Measurements from ENCODE around the gene HBA2.

Gene HBA2

DNA sequence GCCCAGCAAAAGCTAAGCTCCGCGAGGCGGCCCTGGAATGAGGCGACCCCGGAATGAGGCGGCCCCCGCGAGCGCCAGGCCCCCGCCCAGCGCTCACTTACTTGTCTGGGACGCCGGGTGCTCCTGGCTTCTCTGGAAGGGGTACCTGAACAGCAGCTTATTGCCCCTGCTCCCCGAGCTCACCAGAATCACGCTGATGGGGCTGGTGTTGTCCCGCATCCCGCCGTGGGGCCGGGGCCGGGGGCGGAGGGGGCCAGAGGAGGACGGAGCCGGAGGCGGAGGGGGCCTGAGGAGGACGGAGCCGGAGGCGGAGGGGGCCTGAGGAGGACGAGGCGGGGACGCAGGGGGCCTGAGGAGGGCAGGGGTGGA, 34.6 kb upstream of the HBA2 start:
- no peak for DNase-seq (ENCODE audit: low read depth)
- peak overlapping the region; percentile 74 for H3K4me3 ChIP-seq (ENCODE audit: control insufficient read depth, low read depth, low read length)
- TF ChIP-seq, protein P1, sequence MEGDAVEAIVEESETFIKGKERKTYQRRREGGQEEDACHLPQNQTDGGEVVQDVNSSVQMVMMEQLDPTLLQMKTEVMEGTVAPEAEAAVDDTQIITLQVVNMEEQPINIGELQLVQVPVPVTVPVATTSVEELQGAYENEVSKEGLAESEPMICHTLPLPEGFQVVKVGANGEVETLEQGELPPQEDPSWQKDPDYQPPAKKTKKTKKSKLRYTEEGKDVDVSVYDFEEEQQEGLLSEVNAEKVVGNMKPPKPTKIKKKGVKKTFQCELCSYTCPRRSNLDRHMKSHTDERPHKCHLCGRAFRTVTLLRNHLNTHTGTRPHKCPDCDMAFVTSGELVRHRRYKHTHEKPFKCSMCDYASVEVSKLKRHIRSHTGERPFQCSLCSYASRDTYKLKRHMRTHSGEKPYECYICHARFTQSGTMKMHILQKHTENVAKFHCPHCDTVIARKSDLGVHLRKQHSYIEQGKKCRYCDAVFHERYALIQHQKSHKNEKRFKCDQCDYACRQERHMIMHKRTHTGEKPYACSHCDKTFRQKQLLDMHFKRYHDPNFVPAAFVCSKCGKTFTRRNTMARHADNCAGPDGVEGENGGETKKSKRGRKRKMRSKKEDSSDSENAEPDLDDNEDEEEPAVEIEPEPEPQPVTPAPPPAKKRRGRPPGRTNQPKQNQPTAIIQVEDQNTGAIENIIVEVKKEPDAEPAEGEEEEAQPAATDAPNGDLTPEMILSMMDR (IDR thresholded peaks at IDR 0.05; ENCODE audit: control insufficient read depth, insufficient read depth, low read depth, low read length, missing control alignments), result no peak

DNA sequence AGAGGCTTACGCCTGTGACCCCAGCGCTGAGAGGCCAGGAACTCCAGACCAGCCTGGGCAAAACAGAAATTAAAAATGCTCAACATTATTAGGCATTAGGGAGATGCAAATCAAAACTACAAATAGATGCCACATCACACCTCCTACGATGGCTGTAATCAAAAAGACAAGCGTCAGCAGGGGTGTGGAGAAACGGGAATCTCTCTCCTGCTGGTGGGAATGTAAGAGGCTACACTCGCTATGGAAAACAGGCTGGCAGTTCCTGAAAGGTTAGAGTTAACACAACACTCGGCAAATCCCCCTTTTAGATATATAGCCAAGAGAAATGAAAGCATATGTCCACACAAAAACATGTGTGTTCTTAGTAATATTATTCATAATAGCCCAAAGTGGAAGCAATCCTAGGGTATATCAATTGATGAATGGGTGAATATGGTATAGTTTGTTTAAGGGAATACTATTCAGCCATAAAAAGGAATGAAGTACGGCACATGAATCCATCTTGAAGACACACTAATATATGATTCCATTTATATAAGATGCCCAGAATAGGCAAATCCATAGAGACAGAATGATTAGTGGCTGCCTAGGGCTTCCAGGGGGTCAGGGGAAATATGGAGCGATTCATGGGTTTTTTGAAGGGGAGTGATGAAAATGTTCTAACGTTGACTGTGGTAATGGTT, 32.4 kb upstream of the HBA2 start:
- DNase-seq (ENCODE audit: low read depth), result no peak
- TF ChIP-seq, protein P1 (IDR thresholded peaks at IDR 0.05; ENCODE audit: control insufficient read depth, insufficient read depth, low read depth, low read length, missing control alignments), result no peak
- no peak overlapping the region for H3K4me3 ChIP-seq (ENCODE audit: control insufficient read depth, low read depth, low read length)

DNA sequence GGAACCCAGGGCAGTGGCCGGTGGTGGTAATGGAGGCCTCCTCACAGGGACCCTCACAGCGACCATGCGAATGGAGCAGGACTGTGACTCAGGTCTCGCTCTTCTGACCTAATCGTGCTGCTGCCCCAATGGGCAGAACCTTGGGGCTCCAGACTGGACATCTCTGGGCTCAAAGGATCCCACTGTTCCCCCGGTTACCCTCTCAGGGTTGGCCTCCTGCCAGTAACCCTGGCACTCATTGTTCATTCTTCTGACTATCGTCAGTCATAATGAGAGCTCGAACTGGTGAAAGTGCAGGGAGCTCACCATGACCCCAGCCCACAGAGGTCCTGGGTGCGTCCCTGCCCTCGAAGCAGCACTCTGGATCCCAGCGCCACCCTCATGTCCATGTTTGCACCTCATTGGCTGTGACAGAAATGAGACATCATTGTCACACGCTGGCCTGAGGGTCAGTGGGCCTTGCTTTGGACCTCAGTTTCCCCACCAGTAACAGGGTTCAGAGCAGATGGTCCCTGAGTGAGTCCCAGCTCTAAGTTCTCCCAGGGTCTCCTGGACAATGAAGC, 30.2 kb upstream of the HBA2 start:
- TF ChIP-seq, protein P1 (IDR thresholded peaks at IDR 0.05; ENCODE audit: control insufficient read depth, insufficient read depth, low read depth, low read length, missing control alignments), result no peak
- no peak for DNase-seq (ENCODE audit: low read depth)
- no peak overlapping the region for H3K4me3 ChIP-seq (ENCODE audit: control insufficient read depth, low read depth, low read length)

DNA sequence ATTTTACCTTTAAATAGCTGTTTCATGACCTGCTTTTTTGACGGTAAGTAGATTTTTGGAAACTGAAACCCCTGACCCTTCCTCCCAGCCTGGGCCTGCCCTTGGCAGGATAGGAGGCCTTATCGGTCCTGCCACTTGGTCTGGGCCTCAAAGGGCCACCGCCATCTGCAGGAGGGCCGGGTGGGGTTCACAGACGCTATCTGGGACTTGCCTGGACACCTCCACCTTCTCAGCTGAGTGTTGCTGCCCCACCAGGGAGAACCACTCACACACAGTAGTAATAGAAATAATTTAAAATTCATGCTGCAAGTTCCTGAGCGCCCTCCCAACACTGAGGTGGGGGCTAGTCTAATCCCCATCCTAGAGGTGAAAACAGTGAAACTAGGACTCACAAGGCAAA, 29.6 kb upstream of the HBA2 start:
- no peak overlapping the region for H3K4me3 ChIP-seq (ENCODE audit: control insufficient read depth, low read depth, low read length)
- TF ChIP-seq, protein P1 (IDR thresholded peaks at IDR 0.05; ENCODE audit: control insufficient read depth, insufficient read depth, low read depth, low read length, missing control alignments), result no peak
- DNase-seq (ENCODE audit: low read depth), result no peak

DNA sequence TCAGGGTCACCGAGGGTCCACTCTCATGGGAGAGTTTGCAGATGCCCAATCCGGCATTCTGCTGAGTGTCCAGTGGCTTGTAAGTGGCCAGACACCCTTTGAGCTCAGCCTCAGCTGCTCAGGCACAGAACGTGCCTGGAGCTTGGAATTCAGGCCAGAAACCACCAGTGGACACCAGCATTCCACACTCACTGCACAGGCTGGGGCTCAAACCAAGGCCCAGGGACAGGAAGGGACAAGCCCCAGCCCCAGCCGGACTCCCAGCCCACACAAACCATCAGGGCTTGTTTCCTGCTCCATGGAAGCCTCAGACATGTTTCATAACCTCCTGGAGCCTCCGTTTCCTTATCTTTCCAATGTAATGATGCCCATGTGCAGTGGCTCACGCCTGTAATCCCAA, 29.2 kb upstream of the HBA2 start:
- no peak overlapping the region for H3K4me3 ChIP-seq (ENCODE audit: control insufficient read depth, low read depth, low read length)
- no peak for DNase-seq (ENCODE audit: low read depth)
- TF ChIP-seq, protein P1 (IDR thresholded peaks at IDR 0.05; ENCODE audit: control insufficient read depth, insufficient read depth, low read depth, low read length, missing control alignments), result no peak

DNA sequence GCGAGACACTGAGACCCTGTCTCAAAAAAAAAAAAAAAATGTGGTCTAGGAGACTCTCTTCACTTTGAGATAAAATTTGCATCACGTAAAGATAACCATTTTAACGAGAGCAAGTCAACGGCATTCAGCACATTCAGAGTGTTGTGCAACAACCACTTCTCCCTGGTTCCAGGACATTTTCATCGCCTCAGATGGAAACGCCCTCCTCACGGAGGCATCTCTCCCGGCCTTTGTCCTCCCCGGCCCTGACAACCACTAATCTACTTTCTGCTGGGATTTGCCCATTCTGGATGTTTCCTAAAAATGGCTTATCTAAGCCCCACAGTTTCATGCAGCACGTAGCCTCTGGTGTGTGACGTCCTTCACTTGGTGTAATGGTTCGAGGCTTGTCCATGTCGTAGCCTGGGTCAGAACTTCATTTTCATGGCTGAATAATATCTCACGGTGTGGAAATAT, 27.9 kb upstream of the HBA2 start:
- no peak overlapping the region for H3K4me3 ChIP-seq (ENCODE audit: control insufficient read depth, low read depth, low read length)
- TF ChIP-seq, protein P1 (IDR thresholded peaks at IDR 0.05; ENCODE audit: control insufficient read depth, insufficient read depth, low read depth, low read length, missing control alignments), result no peak
- DNase-seq (ENCODE audit: low read depth), result no peak

Measured in AG09309 (cell line).